Femur (tissue), 1 donor: Measurements from ENCODE around the gene CHRM5.

ENCODE experiments used
- DNase-seq: peaks from one replicate; pipeline ENCODE4 v3.0.0-alpha.2; 2017

The CHRM5 gene, protein sequence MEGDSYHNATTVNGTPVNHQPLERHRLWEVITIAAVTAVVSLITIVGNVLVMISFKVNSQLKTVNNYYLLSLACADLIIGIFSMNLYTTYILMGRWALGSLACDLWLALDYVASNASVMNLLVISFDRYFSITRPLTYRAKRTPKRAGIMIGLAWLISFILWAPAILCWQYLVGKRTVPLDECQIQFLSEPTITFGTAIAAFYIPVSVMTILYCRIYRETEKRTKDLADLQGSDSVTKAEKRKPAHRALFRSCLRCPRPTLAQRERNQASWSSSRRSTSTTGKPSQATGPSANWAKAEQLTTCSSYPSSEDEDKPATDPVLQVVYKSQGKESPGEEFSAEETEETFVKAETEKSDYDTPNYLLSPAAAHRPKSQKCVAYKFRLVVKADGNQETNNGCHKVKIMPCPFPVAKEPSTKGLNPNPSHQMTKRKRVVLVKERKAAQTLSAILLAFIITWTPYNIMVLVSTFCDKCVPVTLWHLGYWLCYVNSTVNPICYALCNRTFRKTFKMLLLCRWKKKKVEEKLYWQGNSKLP

DNA sequence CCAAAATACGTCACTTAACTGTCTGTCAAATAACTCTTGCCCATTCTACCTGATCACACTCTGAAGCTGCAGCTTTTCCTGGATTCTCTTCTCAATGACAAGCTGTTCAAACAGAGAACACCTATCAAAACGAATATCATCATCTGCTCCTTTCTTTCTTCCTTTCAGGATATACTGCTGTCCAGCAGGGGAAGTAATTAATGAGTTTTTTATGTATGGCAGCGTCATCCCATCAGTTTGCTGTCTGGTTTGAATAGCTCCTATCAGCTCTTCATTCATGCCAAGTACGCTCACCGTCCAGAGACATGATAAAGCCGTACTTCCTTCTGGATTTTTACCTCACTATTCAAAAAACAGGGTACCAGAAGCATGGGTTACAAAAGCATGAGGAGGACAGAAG is at the start of gene CHRM5:
CHRM5 (plus strand) TSS at position 274 of the 400 bp plus-strand sequence. CDS start 94,221 bp downstream, outside the sequence.
- DNase-seq = no peak

DNA sequence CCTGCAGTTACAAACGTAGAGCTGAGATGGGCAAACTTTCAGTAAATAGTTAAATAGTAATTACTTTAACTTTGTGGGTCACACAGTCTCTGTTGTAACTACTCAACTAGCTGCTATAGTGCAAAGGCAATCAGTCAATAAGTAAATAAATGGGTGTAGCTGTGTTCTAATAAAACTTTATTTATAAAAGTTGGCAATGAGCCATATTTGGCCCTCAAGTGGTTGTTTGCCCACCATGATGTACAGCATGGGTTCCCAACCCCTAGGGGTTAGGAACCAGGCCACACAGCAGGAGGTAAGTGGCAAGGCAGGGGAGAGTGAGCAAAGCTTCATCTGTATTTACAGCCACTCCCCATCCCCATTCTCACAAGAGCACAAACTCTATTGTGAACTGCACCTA is 44.9 kb upstream of the CHRM5 start:
- no peak for DNase-seq

GRCh38 chr15:33926260-33926659 is 42.0 kb upstream of the CHRM5 start:
- no peak for DNase-seq

DNA sequence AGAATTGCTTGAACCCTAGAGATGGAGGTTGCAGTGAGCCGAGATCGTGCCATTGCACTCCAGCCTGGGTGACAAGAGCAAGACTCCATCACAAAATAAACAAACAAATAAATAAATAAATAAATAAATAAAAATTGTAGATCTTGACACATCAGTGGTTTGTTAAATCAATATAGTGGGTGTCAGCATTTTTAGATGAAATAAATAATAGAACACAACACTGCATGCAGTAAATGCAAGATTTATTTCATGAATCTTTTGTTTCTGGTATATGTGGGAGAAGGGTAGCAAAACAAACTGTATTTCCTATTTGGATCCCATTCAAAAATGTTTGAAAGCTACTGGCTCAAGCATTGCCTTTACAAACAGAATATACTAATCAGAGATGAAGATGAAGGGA is 35.6 kb upstream of the CHRM5 start:
- DNase-seq = no peak

GRCh38 chr15:33934396-33934795 is 33.9 kb upstream of the CHRM5 start:
- no peak for DNase-seq

DNA sequence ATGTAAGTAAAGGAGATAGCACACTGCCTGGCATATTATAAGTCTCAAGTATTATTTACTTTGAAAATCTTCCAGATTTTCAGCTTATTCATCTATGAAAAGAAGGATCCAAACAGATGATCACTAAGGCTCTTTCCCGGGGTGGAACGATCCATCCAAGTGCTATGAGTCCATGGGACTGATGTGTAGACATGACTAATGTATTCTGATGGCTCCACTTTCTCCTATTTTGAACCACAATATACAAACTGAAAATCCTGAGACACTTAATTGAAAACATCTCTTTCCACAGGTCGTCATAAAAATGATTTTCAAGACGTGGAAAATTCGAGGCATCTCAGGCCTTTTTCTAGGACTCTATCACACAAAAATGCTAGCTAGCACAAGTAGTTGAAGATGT is 33.4 kb upstream of the CHRM5 start:
- DNase-seq = no peak

DNA sequence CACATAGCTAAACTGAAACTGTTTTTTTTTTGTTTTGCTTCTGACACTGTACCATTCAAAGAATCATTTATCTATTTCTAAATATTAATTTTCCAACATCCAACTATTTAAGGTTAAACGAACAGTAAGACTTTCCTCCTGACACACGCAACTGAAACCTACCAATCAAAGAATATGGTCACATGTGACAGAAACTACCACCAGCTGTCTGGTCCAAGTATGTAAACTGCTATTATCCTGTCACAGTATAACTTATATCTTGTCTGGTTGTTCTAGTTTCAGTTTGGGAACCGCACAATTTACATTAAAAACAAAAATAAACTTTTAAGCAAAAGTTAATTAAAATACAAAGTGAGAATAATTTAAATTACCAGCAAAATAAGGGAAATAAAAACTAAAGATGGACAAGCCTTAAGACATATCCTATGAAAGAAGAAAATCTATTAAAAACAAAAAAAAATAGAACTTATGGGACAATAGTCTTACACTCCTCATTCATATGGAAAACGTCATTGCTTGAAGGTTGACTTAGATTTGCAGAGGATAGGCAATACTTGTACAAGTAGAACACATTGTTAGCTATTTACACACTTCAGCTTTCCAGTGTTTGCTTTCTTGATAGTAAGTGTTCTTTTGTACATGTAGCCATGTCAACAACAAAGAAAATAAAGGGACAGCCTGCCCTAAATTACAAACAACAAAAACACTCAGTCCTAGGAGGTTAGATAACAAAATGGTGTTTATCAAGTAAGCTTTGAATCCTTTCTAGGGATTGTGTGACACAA is 26.8 kb upstream of the CHRM5 start:
- no peak for DNase-seq

DNA sequence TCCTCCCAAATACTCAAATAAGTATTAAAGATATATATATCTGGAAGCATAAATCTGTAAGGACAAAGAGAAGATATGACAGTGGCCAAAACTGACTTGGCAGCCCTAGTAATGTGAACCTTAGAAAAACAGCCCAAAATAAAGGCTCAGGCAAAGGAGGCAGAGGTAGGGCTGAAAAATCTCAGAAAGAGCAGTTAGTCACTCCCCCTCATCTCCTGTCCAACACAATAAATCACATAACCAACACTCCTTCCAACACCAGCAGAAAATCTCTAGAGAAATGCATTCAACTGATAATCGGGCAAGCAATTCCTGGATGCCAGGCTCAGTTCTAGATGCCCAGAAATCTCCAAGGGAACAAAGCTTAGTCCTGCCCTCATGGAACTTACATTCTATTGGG is 22.1 kb upstream of the CHRM5 start:
- no peak for DNase-seq

DNA sequence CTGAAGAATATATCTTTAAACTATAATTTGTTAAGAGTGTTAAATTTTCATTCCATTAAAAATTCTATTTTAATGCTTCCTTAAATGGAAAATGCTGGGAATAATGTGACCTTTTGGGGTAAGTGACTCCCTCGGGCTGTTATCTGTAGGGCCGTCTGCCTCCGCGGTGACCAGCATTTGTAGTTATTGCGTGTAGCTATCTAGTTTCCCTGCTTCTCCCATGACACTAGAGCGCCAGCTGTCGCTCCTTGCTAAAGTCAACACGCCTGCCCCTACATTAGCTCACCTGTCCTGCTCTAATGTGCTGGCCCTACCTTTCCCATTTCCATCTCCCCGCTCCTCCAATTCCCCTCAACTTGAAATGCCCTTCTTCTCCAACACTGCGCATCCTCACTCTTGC is 12.4 kb upstream of the CHRM5 start:
- DNase-seq = no peak

- DNase-seq = no peak
Measured at GRCh38 chr15:33956397-33956796, 11.9 kb upstream of the CHRM5 start.

GRCh38 chr15:33959844-33960548 is 8.3 kb upstream of the CHRM5 start:
- DNase-seq = no peak

GRCh38 chr15:33960549-33960935 is 7.8 kb upstream of the CHRM5 start:
- DNase-seq = no peak

DNA sequence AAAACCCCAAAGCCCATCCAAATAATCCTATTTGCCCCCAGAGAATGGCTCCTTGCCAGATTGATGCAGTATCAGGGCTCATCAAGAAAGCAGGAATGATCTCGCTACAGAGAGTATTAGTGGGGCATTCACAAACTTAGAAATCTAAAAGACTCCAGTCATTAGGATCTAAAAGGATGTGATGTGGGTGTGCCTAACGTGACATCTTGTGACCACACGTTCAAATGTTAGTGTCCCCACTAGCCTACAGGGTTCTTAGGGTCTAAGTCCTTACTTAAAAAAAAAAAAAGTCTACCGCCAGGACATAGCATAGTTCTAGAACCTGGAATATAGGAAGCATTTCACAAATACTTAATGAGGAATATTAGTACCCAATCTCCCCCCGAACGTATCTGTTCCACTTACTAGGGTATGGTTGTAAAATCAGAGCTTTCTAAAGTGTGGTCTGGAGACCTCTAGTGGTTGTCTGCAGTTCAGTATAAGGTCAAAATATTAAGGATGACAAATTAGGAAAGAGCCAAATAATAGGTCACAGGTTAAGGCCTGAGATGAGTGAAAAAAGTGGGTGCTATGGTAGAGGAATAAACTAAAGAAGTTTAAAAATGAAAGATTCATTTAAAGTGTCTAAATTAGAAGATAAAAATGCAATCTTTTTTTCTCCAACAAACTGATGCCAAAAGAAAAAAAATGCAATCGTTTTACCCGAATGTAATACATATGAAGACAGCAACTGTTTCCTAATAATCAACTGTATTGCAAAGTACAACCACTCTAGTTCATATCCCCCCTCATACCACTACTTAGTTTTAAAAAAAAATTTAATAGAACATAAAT is 4.2 kb upstream of the CHRM5 start:
- no peak for DNase-seq

DNA sequence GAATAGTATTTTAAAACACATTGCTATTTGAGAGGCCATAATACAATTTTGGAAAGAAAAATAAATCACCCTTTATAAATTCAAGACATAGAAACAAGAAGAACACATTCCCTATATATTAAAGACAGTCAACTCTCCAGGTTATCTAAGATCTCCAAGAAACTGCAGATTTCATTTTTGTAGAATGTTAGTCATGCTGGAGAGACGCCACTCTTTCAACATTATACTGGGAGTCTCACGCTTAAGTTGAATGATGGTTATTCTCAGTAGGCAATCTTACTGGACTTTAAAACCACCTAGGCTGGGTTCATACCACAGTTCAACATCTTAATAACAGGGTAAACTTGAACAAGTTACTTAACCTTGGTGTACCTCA is 3.6 kb upstream of the CHRM5 start:
- DNase-seq = no peak

DNA sequence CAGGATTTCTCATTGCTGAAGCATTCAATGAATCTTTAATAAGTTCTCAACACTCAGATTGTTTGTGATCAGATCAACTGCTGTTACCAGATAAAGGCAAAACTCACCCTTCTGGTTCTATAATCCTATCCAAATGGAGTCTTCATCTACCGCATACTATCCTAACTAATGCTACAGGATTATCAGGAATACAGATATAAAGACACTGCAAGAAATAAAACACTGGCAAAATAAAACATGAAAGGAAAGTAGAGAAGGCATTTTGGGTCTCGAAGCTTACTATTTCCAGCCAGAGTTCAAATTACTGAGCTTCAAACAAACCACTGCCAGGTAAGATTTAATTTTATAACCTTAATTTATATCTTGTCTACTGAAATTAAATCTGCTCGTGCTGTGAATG is 524 bp downstream of the CHRM5 start:
- DNase-seq = no peak

- no peak for DNase-seq
Measured at GRCh38 chr15:33971811-33972210, 3.5 kb downstream of the CHRM5 start.

- DNase-seq = no peak
Measured at GRCh38 chr15:33975022-33975565, 6.8 kb downstream of the CHRM5 start.

GRCh38 chr15:33980159-33980558 is 11.9 kb downstream of the CHRM5 start:
- DNase-seq = no peak

- DNase-seq = no peak
Measured at GRCh38 chr15:33982516-33982915, 14.2 kb downstream of the CHRM5 start.

DNA sequence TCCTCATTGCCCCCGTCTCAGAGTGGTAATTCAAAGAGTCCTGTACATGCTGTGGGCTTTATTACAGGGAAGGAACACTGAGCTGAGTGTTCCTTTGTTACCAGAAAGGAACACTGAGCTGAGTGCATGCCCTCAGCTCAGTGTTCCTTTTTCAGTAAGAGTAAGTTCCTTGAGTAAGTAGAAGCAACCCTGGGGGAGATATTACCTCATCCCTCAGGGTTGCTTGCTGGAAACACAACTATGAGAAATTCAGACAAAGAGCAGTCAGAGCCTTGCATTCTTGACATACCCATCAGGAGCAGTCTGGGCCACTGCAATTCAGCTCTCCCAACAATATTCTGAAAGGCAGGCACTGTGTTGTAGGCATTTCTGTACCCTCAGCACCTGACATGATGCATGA is 17.0 kb downstream of the CHRM5 start:
- no peak for DNase-seq

- DNase-seq = no peak
Measured at GRCh38 chr15:33985751-33986150, 17.5 kb downstream of the CHRM5 start.

DNA sequence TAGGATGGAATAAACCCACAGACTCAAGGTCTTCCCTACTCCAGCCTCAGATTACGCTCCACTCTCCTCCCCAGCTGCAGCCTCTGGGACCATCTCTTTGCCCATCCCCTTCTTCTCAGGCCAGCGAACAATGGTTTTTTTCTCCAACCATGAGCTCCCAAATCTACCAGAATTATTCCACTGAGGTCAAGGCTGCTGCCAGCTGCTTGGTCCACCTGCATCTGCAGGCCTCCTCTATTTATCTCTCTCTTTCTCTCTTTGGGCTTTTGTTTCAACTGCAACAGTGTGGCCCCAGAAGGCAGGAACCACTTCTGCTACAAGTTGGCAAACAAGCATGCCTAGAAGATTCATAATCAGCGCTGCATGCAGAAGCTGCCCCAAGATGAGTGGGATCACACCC is 19.1 kb downstream of the CHRM5 start:
- DNase-seq = no peak
